GM13977 (cell line): Measurements from ENCODE around the gene USH1C.

Experiments
- DNase-seq: peaks from one replicate; pipeline ENCODE4 v3.0.0; 2012; ENCODE audit warnings: low spot score
- in situ Hi-C: fragments of 300-500 bp; cut with MboI; formaldehyde crosslinking; loops from one replicate; pipeline ENCODE4 v1.12.0; 2022; ENCODE audit warnings: low sequenced_read_pairs, low pct_unique_long_range_greater_than_20kb, mixed read lengths, inconsistent platforms; ENCODE audit not compliant: unreplicated experiment
- TF ChIP-seq, protein P1 (sequence below): IDR thresholded peaks from 2 replicates; pipeline ENCODE4 v1.5.1; 2012; ENCODE audit warnings: mild to moderate bottlenecking, control low read depth; ENCODE audit not compliant: insufficient read depth; ENCODE audit errors: extremely low read depth, missing control alignments

The USH1C gene

DNA sequence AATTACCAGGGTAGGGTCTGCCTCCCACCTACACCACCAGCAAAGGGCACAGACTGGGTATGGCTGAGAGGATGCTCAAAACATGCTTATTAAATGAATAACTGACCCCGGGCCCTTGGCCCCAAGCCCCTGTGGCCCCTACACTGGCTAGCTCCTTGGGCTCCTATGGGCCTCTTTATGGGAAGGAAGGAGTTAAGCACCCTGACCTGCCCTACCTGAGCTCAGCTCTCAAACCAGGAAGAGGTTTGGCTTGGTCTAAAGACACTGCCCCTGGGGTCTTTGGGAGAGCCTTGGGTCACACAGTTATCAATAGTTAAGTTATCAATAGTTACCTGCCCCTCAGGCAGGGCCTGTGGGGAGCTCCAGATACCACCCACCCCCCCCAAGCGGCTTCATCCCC lies 1.2 kb downstream of the USH1C start:
- no peak for DNase-seq
- TF ChIP-seq, protein P1, sequence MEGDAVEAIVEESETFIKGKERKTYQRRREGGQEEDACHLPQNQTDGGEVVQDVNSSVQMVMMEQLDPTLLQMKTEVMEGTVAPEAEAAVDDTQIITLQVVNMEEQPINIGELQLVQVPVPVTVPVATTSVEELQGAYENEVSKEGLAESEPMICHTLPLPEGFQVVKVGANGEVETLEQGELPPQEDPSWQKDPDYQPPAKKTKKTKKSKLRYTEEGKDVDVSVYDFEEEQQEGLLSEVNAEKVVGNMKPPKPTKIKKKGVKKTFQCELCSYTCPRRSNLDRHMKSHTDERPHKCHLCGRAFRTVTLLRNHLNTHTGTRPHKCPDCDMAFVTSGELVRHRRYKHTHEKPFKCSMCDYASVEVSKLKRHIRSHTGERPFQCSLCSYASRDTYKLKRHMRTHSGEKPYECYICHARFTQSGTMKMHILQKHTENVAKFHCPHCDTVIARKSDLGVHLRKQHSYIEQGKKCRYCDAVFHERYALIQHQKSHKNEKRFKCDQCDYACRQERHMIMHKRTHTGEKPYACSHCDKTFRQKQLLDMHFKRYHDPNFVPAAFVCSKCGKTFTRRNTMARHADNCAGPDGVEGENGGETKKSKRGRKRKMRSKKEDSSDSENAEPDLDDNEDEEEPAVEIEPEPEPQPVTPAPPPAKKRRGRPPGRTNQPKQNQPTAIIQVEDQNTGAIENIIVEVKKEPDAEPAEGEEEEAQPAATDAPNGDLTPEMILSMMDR: no peak

DNA sequence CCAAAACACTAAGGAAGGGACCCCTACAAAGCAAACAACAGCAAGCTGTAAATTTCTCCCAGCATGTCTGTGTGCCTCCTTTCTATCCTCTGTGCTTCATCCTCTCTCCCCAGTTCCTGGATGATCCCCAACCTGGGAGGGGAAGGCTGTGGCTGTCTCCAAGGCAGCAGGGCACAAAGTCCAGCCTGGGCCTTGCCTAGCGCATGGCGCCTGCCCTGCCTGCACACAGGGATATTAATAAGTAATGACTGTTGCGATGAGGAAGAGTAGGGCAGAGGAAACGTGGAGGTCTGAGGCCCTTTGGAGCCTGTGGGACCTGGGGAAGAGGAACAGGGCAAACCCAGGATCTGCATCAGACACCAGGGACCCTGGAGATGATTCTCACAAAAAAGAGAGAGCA lies 2.0 kb downstream of the USH1C start:
- no peak for DNase-seq
- in situ Hi-C loops: no loop called here
- TF ChIP-seq, protein P1: no peak

More for the DNA sequence above, 1.2 kb downstream of the USH1C start:
- in situ Hi-C loops: no loop called here

DNA sequence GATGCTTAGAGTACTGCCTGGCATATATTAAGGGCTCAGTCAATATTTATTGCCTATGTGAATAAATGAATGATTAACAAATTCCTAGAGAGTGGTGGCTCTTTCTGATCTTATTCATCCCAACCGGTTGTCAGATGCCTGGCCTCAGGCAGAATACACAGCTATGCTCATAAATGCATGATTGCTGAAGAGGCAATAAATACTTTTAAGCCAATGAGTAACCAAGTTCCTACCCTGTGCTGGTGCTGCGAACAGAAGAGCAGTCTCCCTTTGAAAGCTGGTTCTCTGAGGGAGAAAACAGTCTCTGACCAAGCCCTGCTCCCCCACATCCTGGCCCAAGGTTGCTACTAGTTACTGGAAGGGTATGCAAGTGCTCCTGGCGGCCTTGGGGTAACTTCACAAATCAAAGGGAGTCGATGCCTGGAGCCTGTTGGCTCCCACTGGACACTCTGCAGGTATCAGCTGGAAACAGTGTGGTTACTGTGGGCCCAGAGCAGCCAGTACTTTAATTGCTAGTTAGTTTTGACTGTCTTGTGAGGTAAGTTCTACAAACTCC lies 2.8 kb downstream of the USH1C start:
- no peak for DNase-seq
- TF ChIP-seq, protein P1: no peak
- in situ Hi-C loops: no loop called here

DNA sequence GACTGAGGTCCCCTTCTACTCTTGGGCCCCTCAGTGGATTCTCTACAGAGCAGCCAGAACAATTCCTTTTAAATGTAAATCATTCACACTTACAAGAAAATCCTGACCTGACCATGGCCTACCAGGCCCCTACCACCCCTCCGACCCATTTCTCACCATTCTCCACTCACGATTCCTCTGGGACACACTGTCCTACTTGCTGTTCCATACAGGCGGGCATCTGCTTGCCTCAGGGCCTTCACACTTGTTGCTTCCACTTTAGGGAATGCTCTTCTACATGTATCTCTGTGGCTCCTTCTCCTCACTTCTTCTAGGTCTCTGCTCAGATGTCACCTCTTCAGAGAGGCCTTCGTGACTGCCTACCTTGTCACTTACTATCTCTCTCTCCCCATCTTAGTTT lies 3.4 kb downstream of the USH1C start:
- TF ChIP-seq, protein P1: no peak
- in situ Hi-C loops: no loop called here
- no peak for DNase-seq

DNA sequence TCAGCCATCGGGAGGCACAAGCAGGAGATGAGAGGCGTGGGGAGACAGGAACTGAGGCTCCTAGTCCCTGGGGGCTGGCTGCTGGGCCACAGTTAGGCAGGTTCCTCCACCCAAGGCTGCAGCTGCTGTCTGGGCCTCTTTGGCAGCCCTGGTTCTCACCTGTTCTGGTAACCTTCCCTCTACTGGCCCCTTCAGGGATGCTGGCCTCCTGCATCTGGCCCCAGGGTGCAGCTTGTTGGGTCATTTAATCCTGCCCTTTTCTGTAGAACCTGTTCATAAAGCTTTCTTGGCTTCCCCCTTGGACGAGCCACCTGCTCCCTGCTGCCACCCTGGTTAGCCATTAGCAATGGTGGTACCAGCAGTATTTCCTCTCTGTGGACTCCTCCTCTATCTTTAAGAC lies 5.5 kb downstream of the USH1C start:
- in situ Hi-C loops: no loop called here
- TF ChIP-seq, protein P1: no peak
- DNase-seq: no peak

DNA sequence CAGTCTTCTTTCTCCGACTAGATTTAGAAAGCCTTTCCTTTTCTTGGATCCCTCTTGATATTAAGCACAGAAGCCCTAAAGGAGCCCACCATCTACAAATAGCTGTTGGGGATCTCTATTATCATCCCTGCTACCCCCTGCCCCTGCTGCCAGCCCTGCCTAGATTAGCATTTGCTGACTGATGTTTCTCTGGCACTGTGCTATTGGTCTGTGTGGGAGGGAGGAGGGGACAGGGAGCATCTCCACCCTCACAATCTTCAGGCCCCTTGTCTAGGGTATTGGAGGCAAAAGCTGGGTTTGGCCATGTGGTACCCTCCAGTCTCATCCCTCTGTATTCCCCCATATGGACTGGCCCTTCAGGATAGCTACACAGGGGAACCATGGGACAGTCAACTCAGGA lies 6.2 kb downstream of the USH1C start:
- TF ChIP-seq, protein P1: no peak
- no peak for DNase-seq
- in situ Hi-C loops: no loop called here

DNA sequence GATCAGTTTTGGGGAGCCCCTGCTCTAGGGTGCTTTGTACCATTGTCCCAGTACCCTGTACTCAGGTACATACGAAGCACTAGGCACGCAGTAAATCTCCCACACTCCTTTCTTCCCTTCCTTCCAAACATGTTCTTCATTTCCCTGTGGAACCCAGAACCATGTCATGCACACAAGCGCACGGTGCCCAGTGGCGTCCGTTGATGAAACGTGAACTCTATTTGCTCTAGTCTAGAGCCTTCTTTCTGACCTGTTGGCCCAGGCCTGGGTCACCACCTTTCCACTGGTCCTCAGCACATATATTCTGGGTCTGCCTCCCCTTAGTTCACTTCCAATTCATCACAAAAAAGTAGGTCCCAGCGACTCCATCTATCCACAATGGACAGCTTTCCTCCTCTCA lies 7.0 kb downstream of the USH1C start:
- DNase-seq: no peak
- TF ChIP-seq, protein P1: no peak
- in situ Hi-C loops: no loop called here
